ENCODE data around the gene S100G. TPM values are rescaled to one million over a fixed set of nuclear protein-coding genes. Genes with fewer than 3 reads are reported as not detected.
"Not testable (repeated sequence)": the region's sequence is repeated elsewhere in the genome, so short reads cannot be mapped to it uniquely, and the experiment has no call there.

The S100G gene, protein sequence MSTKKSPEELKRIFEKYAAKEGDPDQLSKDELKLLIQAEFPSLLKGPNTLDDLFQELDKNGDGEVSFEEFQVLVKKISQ
- not detected in 2 replicates for total RNA-seq

DNA sequence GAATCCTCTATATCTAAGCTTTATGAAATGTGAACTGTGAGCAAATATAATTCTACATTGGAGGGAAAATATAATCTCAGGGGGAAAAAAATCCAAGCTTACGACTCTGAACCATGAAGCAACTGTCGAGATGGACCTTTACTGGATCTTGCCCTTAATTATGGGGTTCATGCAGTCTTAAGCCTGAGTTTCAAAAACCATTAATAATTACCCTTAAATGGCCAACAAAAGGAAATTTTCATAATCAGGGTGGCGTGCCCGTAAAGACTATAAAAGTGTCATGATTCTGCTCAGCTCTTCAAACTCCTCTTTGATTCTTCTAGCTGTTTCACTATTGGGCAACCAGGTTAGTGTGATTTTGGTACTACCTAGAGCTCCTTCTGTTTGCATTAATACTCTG, at the start of gene S100G:
S100G (plus strand) TSS at position 301 of the 400 bp plus-strand sequence. CDS start 849 bp downstream, outside the sequence.
- TF ChIP-seq, protein P1, sequence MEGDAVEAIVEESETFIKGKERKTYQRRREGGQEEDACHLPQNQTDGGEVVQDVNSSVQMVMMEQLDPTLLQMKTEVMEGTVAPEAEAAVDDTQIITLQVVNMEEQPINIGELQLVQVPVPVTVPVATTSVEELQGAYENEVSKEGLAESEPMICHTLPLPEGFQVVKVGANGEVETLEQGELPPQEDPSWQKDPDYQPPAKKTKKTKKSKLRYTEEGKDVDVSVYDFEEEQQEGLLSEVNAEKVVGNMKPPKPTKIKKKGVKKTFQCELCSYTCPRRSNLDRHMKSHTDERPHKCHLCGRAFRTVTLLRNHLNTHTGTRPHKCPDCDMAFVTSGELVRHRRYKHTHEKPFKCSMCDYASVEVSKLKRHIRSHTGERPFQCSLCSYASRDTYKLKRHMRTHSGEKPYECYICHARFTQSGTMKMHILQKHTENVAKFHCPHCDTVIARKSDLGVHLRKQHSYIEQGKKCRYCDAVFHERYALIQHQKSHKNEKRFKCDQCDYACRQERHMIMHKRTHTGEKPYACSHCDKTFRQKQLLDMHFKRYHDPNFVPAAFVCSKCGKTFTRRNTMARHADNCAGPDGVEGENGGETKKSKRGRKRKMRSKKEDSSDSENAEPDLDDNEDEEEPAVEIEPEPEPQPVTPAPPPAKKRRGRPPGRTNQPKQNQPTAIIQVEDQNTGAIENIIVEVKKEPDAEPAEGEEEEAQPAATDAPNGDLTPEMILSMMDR (IDR thresholded peaks at IDR 0.05; ENCODE audit: insufficient read depth, low read length, severe bottlenecking), result no peak
- Histone ChIP-seq H3K4me3 (ENCODE audit: low read depth, low read length) (no peak within 1 kb of the TSS), H3K27me3 (ENCODE audit: control insufficient read depth, insufficient read depth, low read length) (no peaks in the 10 kb centered on the region), H3K36me3 (ENCODE audit: control insufficient read depth, insufficient read depth, low read length) (no peaks in the 10 kb centered on the region)
- DNase-seq (ENCODE audit: low read depth), result no peak
- FAIRE-seq, result no peak

DNA sequence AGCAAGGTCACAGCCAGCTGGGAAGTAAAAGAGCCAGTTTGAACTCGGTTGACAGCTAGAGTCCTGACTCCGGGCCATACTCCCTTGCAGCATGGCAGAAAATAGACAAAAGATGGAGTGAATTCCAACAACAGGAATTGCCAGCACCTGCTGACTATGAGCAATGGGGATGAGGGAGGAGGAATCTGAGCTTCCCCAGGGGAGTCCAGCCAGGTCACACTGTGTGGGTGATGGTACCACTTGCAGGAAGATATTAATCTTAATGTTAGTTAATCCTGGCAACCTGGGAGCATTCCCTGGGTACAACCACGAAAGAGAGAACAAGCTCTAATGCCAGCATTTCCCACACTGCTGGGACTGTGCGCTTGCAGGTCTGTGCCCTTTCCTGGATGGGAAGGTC, 48.1 kb upstream of the S100G start:
- TF ChIP-seq, protein P1 (IDR thresholded peaks at IDR 0.05; ENCODE audit: insufficient read depth, low read length, severe bottlenecking), result no peak
- DNase-seq (ENCODE audit: low read depth), result no peak
- no peaks in the 10 kb centered on the region for H3K36me3 ChIP-seq (ENCODE audit: control insufficient read depth, insufficient read depth, low read length)
- H3K4me3 ChIP-seq (ENCODE audit: low read depth, low read length), result no peak overlapping the region
- FAIRE-seq, result no peak
- H3K27me3 ChIP-seq (ENCODE audit: control insufficient read depth, insufficient read depth, low read length), result no peaks in the 10 kb centered on the region

DNA sequence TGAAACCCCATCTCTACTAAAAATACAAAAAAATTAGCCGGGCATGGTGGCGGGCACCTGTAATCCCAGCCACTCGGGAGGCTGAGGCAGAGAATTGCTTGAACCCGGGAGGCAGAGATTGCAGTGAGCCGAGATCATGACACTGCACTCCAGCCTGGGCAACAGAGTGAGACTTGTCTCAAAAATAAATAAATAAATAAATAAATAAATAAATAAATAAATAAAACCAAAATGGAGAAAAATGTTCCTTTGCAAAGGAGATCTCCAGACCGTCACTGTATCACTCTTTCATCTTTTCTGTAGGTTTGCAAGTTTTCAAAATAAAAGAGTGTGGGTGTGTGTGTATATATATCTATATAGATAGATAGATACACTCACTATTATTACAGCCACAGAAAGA, 46.7 kb upstream of the S100G start:
- not testable (repeated sequence) for H3K36me3 ChIP-seq (ENCODE audit: control insufficient read depth, insufficient read depth, low read length); FAIRE-seq; DNase-seq (ENCODE audit: low read depth); H3K4me3 ChIP-seq (ENCODE audit: low read depth, low read length); H3K27me3 ChIP-seq (ENCODE audit: control insufficient read depth, insufficient read depth, low read length)

DNA sequence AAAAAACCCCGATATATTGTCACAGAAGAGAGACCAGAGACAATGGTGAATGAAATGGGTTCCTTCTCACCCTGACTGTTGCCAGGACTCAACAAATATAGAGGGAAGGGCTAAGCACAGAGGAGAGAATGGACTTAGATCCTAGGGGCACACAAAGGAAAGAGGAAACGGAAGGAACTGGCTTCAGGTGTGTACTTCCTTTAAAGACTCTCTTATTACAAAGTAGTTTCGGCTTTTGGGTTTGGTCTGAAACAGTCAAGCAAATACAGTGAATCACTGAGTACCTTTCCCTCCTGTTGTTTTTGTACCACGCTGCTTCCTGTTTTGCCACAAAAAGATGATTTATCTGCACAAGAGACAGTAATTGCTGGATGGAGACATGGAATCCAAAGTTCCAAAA, 46.1 kb upstream of the S100G start:
- H3K27me3 ChIP-seq (ENCODE audit: control insufficient read depth, insufficient read depth, low read length), result no peaks in the 10 kb centered on the region
- no peaks in the 10 kb centered on the region for H3K36me3 ChIP-seq (ENCODE audit: control insufficient read depth, insufficient read depth, low read length)
- FAIRE-seq (no peak), DNase-seq (ENCODE audit: low read depth) (peak; percentile 53)
- no peak overlapping the region for H3K4me3 ChIP-seq (ENCODE audit: low read depth, low read length)
- TF ChIP-seq, protein P1 (IDR thresholded peaks at IDR 0.05; ENCODE audit: insufficient read depth, low read length, severe bottlenecking), result no peak

DNA sequence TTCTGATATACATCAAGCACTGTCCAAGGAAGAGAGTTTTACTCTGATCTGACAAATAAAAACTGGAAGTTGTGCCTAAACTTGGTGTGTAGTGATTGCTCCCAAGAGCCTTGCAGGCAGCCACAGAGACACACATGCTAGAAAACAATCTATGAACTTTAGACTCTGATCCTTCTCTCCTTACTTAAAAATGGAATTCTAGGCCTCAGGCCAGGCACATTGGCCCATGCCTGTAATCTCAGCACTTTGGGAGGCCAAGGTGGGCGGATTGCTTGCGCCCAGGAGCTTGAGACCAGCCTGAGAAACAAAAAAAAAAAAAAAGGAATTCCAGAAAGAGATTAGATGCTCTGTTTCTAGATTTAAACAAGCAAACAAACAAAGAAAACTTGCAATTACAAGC, 45.6 kb upstream of the S100G start:
- FAIRE-seq (no peak), DNase-seq (ENCODE audit: low read depth) (no peak)
- Histone ChIP-seq H3K36me3 (ENCODE audit: control insufficient read depth, insufficient read depth, low read length) (no peaks in the 10 kb centered on the region), H3K27me3 (ENCODE audit: control insufficient read depth, insufficient read depth, low read length) (no peaks in the 10 kb centered on the region), H3K4me3 (ENCODE audit: low read depth, low read length) (no peak overlapping the region)
- TF ChIP-seq, protein P1 (IDR thresholded peaks at IDR 0.05; ENCODE audit: insufficient read depth, low read length, severe bottlenecking), result no peak

DNA sequence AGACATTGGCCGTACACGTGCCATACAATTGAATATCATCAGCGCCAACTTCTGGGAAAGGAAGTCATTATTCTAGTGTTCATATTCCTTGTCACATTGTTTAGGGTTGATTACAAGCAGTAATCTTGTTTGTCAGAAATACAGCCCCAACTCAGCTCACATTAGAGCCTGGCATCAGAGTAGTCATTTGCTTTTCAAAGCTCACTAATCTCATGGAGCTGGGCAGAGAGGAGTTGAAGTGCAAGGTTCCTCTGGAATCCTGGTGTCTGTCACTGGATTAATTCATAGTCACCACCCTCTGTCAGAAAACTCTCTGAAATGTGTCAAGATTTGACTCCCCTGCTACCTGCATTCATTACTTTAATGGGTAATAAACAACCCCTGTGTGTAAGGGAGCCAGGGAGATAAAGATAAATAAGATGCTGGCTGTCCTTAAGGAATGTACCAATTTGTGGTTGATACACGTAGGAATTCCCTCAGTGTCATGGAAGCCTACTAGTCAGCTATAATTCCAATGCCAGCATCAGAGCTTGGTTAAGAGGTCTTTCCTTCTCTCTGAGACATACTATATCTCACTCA, 43.7 kb upstream of the S100G start:
- H3K36me3 ChIP-seq (ENCODE audit: control insufficient read depth, insufficient read depth, low read length), result no peaks in the 10 kb centered on the region
- H3K27me3 ChIP-seq (ENCODE audit: control insufficient read depth, insufficient read depth, low read length), result no peaks in the 10 kb centered on the region
- DNase-seq (ENCODE audit: low read depth) (no peak), FAIRE-seq (peak; percentile 23)
- TF ChIP-seq, protein P1 (IDR thresholded peaks at IDR 0.05; ENCODE audit: insufficient read depth, low read length, severe bottlenecking), result no peak
- no peak overlapping the region for H3K4me3 ChIP-seq (ENCODE audit: low read depth, low read length)

Measured in bronchial epithelial cell (primary cell).